VCaP (cell line): ENCODE results near the gene STK38.
A peak's percentile ranks its signal among the peaks of the same experiment; 100 is the strongest.

Experiments
- H3K27ac ChIP-seq: fragments of 450-650 bp; 2 replicates; pipeline ENCODE4 v1.5.1; 2017
- CTCF ChIP-seq: fragments of 450-650 bp; conservative IDR thresholded peaks from 2 replicates; pipeline ENCODE4 v1.5.1; 2017; ENCODE audit warnings: mild to moderate bottlenecking, moderate library complexity

STK38 gene

GRCh38 chr6:36546920-36547645, at the start of gene STK38:
TSS of gene STK38 (minus strand) at chr6:36547479. CDS start at chr6:36540202, 7,277 bp downstream.
- TF ChIP-seq CTCF: peak; percentile 12; the same call in 1 of the 2 replicates
- H3K27ac ChIP-seq: peak within 1 kb of the TSS; percentile 83

GRCh38 chr6:36596356-36596755, 49.1 kb upstream of the STK38 start:
- no peak for TF ChIP-seq CTCF
- H3K27ac ChIP-seq: peak overlapping the region; percentile 95; the same call in 1 of the 2 replicates

- peak overlapping the region; percentile 95 for H3K27ac ChIP-seq
- TF ChIP-seq CTCF: no peak
Measured at GRCh38 chr6:36594816-36595643, 47.8 kb upstream of the STK38 start.

- TF ChIP-seq CTCF: peak; percentile 41
Measured at GRCh38 chr6:36594029-36594815, 46.9 kb upstream of the STK38 start, which contains the start of gene SRSF3. TSS of gene SRSF3 (plus strand) at chr6:36594362. CDS start at chr6:36596763, 2,401 bp downstream.

GRCh38 chr6:36593569-36594028, 46.3 kb upstream of the STK38 start:
- no peak for TF ChIP-seq CTCF
- H3K27ac ChIP-seq: peak overlapping the region; percentile 95

More at GRCh38 chr6:36594029-36594815, 46.9 kb upstream of the STK38 start, which contains the start of gene SRSF3:
- peak within 1 kb of the TSS; percentile 95 for H3K27ac ChIP-seq

- peak overlapping the region; percentile 95 for H3K27ac ChIP-seq
- no peak for TF ChIP-seq CTCF
Measured at GRCh38 chr6:36592221-36592655, 45.0 kb upstream of the STK38 start.
